HG02943 (cell line): ENCODE data around the gene ACO1.

Source experiments
- ATAC-seq: cut with Tn5 transposase; IDR thresholded peaks from one replicate; pipeline ENCODE4 v1.9.1; 2021; ENCODE audit warnings: mild to moderate bottlenecking, low read depth, moderate library complexity; ENCODE audit not compliant: unreplicated experiment

The ACO1 gene

GRCh38 chr9:32483343-32483742, 98.9 kb downstream of the ACO1 start:
- no peak for ATAC-seq

- no peak for ATAC-seq
Measured at GRCh38 chr9:32486839-32487562, 102.6 kb downstream of the ACO1 start.

GRCh38 chr9:32487981-32488380, 103.5 kb downstream of the ACO1 start:
- ATAC-seq: no peak

- no peak for ATAC-seq
Measured at GRCh38 chr9:32490601-32491000, 106.2 kb downstream of the ACO1 start.

GRCh38 chr9:32497921-32498320, 113.5 kb downstream of the ACO1 start:
- no peak for ATAC-seq

- no peak for ATAC-seq
Measured at GRCh38 chr9:32500768-32501167, 116.3 kb downstream of the ACO1 start.

- no peak for ATAC-seq
Measured at GRCh38 chr9:32501868-32502267, 117.4 kb downstream of the ACO1 start.

- ATAC-seq: no peak
Measured at GRCh38 chr9:32502464-32502863, 118.0 kb downstream of the ACO1 start.

GRCh38 chr9:32503008-32503407, 118.6 kb downstream of the ACO1 start:
- no peak for ATAC-seq
